Right renal pelvis (tissue), 4 donors: ENCODE data around the gene FNDC8. TPM values are rescaled to one million over a fixed set of nuclear protein-coding genes. Genes with fewer than 3 reads are reported as not detected.
"Not testable (repeated sequence)": the region's sequence is repeated elsewhere in the genome, so short reads cannot be mapped to it uniquely, and the experiment has no call there.

ENCODE experiments used
- DNase-seq, 4 donors: peaks; one replicate each; pipeline ENCODE4 v3.0.0-alpha.2; 2013; ENCODE audit warnings: low read depth in 4 of 4, low spot score in 3 of 4, missing footprints in 1 of 4
- polyA plus RNA-seq, 4 donors: library from polyadenylated mRNA; unstranded; fragments of 120-200 nt; gene quantifications; one replicate each; pipeline ENCODE4 v1.2.1, GENCODE V29; 2013; ENCODE audit not compliant: insufficient read length in 4 of 4

The FNDC8 gene
- polyA plus RNA-seq, 4 donors, result 0.17 to 0.30 TPM; not detected in 2

DNA sequence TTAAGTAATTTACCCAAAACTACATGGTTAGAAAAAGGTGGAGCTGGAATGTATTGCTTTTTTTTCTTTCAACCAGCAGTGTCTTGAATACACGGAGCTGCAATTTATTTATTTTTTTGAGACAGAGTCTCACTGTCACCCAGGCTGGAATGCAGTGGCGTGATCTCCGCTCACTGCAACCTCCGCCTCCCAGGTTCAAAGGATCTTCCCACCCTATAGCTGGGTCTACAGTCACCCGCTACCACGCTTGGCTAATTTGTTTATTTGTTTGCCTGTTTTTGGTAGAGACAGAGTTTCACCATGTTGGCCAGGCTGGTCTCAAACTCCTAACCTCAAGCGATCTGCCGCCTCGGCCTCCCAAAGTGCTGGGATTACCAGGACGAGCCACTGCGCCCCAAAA is 30.7 kb upstream of the FNDC8 start:
- DNase-seq, result not testable (repeated sequence)

DNA sequence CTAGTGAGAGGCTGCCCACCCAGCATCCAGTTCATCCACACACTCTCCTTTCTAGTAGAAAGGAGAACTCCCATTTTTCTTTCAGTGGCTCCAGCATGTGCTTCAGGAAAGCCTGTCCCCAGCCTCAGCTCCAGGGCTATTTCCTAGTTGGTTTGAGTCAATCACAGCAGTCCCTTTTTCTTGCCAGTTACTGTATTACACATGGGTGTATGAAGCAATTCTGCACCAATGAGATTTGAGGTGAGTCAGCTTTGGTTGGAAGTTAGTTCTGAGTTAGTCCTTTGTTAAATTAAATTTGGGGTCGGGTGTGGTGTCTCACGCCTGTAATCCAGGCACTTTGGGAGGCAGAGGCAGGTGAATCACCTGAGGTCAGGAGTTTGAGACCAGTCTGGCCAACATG is 26.5 kb upstream of the FNDC8 start:
- DNase-seq, result no peak

DNA sequence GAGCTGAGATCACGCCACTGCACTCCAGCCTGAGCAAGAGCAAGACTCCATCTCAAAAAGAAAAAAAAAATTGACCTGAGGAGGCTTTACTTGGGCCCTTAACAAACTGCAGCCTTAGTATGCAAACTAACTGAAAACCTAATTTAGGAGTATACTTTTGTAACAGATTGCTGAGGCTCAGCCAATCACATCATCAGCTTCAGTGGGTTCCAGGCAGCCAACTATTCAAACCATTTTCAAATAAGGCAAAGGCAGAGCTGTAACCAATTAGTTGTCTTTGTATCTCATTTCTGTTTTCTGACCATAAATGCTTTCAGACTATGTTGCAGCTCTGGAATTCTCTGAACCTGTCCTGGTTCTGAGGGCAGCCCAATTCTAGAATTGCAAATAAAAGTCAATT is 25.7 kb upstream of the FNDC8 start:
- DNase-seq, result no peak

DNA sequence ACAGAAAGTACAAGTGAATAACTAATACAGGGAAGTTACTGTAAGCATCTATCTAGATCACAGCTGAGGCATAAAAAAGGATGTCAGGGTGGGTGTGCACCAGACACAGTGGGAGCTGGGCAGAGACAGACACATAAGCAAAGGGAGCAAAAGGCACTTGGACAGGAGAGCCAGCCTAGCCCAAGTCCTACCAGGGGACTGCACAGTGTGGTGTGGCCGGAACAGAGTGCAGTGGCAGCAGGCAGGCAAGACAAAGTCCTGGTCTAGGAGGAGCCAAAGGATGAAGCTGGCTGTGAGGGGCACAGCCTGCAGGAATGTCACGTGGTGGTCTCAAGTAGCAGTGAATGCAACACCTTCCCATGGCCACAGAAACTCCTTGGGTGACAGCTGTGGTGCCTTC is 23.6 kb upstream of the FNDC8 start:
- DNase-seq, result no peak

DNA sequence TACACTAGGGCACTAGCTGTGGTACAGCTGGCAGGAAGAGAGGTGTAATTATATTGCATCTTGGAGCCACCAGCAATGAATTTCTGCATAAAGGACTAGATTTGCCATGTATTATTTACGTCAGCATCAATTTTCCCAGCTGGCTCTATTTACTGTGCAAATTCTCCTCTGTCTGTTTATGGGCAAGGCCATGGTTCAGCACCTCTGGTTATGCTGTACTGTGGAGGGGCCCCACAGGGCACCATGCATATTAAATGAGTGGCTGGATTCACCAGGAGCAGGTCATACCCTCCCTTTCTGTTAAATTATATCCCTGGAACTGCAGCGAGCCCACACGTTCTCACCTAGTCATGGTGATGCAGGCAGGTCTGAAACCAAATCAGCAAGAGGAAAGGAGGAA is 21.5 kb upstream of the FNDC8 start:
- DNase-seq, result no peak

DNA sequence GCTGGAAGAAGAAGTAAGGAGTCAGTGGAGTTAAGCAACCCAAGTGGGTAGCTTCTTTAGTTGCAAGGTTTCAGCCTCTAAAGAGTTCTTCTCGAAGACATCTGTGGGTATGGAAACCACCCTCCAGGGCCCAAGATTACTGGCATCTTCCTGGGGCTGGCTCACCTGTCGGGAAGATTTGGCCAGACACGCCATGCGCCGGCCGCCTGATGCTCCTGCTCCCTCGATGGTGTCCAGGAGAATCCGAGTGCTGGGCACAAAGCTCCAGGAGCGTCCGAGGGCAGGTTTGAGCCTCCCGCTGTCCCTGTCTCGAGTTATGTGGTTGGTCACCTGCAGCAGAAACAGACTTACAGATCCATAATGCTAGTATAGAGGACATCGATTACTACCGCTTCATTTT is 20.4 kb upstream of the FNDC8 start:
- DNase-seq, result no peak

DNA sequence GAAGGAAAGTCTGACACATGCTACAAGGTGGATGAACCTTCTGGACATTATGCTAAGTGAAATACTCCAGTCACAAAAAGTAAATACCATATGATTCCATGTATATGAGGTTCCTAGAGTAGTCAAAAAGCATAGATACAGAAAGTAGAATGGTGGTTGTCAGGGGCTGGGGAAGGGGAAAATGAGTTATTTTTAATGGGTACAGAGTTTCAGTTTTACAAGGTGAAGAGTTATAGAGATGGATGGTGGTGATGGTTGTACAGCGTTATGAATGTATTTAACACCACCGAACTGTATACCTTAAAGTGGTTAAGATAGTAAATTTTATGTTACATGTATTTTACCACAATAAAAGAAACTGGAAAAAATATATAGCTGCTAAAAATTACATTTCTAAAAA is 19.7 kb upstream of the FNDC8 start:
- no peak for DNase-seq

DNA sequence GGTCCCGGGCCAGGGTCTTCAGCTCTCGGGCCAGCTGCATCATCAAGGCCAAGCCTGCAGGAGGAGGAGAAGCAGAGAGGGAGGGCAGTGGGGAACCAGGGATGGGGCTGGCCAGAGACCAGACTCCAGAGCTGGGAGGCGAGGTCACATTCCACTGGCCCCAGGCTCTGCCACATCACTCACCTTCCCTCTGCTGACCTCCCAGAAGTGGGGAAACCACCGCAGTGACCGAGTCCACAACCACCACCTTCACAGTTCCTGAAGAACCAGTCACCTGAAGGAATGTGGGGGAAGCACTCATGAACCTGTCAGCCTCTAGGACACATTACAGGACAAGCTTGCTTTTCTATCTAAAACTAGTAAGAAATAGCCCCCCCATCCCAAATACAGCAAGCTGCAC is 18.1 kb upstream of the FNDC8 start:
- no peak for DNase-seq

DNA sequence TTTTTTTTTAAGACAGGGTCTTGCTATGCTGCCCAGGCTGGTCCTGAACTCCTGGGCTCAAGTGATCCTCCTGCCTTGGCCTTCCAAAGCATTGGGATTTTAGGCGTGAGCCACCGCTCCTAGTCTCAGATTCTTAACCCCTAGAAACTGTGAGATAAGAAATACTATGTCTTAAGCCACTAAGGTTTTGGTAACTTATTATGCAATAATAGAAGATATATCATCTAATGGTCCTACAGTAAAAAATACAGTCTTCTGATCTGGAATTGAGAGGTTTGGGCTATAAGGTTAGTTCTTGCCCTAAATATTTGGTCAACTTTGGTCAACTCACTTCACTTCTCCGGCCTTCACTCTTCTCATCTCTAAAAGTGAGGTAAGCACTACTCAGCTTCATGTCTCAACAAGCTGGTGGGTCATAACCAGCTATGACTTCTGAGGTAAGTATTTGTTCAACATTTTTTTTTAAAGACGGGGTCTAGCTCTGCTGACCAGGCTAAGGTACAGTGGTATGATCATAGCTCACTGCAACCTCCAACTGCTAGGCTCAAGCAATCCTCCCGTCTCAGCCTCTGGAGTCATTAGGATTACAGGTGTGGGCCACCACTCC is 16.5 kb upstream of the FNDC8 start:
- DNase-seq, result no peak

DNA sequence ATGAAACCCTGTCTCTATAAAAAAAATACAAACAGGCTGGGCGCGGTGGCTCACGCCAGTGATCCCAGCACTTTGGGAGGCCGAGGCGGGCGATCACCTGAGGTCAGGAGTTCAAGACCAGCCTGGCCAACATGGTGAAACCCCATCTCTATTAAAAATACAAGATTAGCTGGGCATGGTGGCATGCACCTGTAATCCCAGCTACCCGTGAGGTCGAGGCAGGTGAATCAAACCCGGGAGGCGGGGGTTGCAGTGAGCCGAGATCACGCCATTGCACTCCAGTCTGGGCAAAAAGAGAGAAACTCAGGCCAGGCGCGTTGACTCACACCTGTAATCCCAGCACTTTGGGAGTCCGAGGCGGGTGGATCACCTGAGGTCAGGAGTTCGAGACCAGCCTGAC is 10.6 kb upstream of the FNDC8 start:
- DNase-seq, result not testable (repeated sequence)

DNA sequence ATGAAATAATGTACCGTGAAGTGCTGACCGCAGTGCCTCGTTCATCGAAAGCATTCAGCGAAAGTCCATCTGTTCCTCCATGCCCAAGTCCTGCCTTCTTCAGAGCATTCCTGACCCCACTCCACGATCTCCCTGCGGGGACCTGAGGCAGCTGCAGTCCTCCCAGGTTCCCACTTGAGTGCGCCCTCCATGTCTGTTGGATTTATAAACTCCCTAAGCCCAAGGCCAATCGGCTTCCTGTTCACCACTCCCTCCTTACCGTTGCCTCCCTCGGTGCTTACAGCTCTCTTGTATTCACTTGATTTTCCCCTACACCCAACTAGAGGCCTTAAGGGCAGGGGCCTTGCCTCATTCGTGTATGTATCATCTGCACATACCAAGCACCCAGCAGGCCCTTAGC is 4.6 kb upstream of the FNDC8 start:
- no peak for DNase-seq

DNA sequence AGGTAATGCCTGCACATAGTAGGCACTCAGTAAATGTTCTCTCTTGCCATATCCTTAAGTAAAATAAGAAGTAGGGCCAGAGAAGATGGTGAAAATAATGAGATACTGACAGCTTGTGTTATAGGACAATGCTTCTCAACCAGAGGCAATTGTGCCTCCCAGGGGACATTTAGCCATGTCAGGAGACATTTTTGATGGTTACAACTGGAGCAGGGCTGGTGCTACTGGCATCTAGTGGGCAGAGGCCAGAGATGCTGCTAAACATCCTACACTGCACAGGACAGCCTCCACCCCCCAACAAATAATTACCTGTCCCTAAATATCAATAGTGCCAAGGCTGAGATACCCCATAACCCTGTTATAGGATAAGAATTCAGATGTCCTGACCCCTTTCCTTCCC is 3.4 kb upstream of the FNDC8 start:
- DNase-seq, result no peak

DNA sequence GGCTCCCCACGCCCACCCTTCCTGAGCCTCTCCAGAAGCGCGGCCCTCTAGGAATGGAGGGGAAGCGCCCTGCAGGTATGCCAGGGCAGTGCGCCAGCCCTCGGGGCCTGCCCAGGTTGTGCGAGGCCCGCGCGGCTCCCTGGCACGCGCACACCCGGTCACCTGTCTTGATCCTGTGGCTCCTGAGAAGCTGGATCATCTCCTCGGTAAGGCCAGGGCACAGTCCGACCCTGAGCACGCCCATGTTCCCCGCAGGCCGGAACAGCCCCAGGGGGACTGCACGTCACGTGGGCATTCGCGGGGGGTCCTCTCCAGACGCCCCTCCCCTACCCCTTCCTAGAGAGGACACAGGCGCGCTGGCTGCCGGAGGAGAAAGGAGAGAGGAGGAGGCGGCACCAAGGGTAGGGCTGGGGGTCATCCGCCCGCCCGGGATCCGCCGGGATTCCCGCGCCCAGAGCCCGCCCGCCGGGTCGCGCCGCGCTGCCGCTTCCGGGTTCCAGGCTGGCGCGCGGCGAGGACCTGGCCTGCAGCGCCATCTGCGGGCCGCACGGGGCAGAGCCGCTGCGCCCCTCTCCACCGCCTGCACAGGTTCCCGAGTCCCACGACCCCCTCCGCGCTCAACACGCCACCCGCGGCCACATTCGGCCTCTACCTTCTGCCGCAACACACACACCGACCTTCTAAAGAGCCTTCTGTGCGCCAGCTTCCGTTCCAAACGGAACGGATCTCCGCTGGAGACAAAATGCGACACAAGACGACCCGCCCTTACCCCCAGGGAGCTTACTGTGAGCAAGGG is 1.8 kb upstream of the FNDC8 start, which contains the start of gene RAD51D:
TSS of gene RAD51D (minus strand) at position 491 of the 796 bp plus-strand sequence. CDS start at position 244, 247 bp downstream.
- DNase-seq, result peak; percentile 50 to 68 (median 65)

DNA sequence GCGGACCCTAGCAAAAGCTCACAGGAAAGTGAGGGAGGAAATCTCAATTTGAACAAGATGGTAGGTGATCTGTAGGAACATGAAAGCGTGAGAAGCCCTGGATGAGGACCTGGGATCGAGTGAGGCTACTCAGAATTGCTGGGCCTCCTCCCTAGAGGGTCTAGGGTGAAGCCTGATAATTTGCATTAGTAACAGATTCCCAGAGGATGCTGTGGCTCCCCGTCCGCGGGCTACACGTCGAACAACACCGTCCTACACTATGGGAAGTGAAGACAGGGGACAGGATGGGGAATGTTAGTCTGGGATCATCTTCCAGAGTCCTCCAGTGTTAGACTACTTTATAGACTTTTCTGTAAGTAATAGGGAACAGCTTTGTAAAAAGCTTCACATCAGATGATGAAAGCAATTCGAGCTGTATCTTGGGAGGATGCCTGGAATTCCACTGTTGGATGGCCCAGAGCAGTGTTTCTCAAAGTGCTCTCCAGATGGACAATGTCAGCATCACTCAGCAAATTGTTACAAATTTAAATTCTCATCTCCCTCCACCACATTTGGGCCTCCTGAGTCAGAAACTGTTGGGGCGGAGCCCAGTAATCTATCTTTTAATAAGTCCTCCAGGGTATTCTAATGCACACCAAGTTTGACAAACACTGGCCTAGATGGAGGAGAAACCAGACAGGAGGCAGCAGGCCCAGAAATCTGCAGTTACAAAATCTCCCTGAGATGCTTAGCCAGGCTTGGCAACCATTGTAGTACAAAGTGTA is 6.5 kb downstream of the FNDC8 start:
- DNase-seq, result no peak

DNA sequence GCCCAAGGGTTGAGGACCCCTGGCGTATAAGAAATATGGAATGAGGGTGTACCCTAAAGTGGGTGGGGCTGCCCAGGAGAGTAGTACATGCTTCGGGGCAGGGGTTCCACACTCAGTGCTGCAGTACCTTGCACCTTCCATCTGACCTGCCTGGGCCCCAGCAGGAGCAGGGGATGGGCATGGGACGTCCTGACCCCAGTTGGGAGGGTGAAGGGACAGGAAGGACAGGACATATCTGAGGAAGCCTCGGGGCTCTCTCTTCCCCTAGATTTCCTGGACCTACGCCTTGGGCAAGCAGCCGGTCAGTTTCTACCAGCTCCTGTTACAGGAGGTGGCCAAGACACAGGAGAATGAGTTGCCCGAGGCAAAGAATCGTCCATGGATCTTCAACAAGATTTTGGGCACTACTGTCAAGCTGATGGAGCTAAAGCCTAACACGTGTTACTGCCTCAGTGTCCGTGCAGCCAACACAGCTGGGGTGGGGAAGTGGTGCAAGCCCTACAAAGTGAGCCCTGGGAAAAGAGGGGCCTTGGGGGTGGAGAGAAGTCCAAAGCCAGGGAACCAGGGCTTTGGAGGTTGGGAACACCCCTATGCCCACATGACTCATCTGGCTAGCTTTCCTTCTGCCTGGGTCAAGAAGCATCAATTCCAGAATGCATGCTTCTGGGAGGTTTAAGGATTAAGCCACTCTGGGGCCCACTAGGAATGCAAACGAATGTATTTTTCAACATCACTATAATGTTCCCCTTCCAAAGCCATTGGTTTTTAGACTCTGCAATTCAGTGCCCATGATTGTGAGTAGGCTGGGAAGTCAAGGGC is 7.9 kb downstream of the FNDC8 start:
- DNase-seq, result no peak

DNA sequence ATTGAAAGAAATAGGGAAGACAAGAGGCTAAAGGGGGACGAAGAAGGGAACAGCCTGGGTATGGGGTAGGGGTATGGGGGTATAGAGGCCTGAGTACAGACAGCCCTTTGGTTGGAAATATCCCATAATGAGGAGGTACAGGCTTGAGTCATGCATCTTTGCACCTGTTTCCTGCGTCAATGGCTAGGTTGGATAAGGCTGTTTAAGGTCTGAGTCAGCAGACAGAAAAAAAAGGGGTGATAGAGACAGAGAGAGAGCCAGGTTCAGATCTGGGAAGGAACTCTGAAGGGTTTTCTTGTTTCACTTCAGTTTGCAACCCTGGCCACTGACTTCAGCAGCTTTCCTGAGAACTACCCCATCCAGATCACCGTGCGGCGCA is 8.5 kb downstream of the FNDC8 start:
- no peak for DNase-seq

DNA sequence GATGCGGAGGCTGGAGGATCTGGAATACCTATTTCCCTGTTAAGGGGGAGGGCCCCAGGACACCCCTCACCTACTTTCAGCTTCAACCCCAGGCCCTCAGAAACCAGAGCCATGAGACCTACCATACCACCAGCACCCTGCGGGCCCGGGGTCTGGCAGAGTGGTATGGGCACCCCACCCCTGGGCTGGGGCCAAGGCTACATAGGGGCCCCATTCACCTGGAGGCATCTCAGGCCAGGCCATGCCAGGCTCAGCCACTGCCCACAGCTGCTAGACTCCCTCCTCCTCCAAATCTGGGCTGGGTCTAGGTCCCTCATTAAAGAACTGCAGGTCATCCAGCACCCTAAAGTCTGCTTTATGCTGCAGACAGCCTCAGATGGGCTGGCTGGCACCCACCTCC is 9.0 kb downstream of the FNDC8 start:
- DNase-seq, result no peak

DNA sequence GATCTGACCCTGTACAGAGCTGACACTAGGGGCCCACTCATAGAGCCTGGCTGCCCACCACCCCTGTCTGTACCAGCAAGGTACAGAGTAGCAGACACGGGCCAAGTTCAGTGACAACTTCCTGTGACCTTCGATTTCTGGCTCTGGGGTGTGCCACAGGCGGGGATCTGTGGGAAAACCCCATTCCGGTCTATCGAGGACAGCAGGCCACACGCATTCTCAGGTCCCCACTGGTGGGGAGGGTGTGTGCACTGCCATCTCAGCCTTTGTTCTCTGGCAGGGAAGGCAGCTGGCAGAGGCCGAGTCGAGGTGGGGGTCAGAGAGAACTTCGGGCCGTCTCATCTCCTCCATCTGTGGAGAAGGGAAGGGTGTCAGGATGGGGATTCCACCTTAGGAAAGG is 10.7 kb downstream of the FNDC8 start:
- no peak for DNase-seq

DNA sequence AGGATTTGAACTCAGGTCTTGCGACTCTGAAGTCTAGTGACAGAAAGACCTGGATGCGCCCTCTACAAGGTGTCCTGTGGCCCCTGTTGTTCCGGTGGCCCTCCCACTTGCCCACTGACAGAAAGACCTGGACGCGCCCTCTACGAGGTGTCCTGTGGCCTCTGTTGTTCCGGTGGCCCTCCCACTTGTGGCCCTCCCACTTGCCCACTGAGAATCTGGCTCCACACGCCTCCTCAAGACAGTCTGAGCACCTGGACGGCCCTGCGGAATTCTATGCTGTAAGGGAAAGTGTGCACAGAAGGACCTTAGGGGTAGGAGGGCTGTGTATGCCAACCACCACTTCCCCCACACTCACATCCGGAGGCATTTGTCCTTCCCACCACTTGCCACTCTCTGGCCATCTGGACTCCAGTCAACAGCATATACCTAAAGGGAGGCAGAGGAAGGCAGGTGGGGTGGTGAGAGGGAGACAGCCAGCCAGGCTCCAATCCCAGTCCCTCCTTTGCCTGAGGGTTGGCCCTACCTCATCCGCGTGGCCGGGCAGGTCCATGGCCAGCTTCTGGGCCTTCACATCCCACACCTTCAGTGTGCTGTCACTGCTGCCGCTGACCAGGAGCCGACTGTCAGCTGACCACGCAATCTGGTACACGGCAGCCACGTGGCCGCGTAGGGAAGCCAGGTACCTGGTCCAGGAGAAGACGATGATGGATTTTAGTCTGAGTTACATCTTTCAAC is 11.6 kb downstream of the FNDC8 start:
- no peak for DNase-seq

DNA sequence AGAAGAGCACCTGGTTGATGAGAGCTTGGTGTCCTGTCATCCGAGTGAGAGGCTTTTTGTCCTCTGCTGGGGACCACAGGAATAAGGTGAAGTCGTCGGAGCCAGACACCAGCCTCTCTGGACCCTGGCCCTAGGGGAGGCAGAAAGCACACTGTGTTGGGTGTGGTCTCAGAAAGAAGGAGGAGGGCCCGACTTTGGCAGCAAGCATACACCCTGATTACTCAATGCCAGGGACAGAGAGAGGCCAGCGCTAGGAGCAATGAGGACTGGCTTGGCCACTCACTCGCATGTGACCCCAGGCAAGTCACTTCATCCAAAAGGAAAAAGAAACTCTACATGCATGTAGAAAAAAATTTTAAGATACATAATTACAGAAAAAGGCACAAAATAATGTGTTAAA is 13.9 kb downstream of the FNDC8 start:
- no peak for DNase-seq
